Stimulated activated CD4-positive, alpha-beta T cell treated with anti-CD3 and anti-CD28 coated beads, Interleukin-2, amount 100 ng/mL, for 24 hours (primary cell): ENCODE measurements around the gene TAF10.

Experiments used
- DNase-seq, 2 donors: peaks; one replicate each; pipeline ENCODE4 v3.0.0-alpha.2; 2020

TAF10 gene

GRCh38 chr11:6607190-6607795, 4.7 kb downstream of the TAF10 start:
- DNase-seq, result peak in 1 of 2 donors; percentile 14

GRCh38 chr11:6606471-6607189, 5.4 kb downstream of the TAF10 start:
- DNase-seq, result peak; percentile 52 to 69

- DNase-seq, result no peak
These were observed 7.2 kb downstream of the TAF10 start for GRCh38 chr11:6604790-6605189.

GRCh38 chr11:6604081-6604626, 7.9 kb downstream of the TAF10 start:
- peak; percentile 46 to 57 for DNase-seq

- DNase-seq, result peak; percentile 87 to 89
These were observed 8.5 kb downstream of the TAF10 start, which contains the start of the genes ILK and RRP8 for GRCh38 chr11:6603287-6604080. Gene ILK (plus strand): TSS chr11:6603774. CDS start chr11:6604272, 498 bp downstream. Gene RRP8 (minus strand): TSS chr11:6603616. CDS start chr11:6603502, 114 bp downstream.

GRCh38 chr11:6602096-6602940, 9.7 kb downstream of the TAF10 start:
- no peak for DNase-seq

GRCh38 chr11:6601041-6601461, 11.0 kb downstream of the TAF10 start:
- no peak for DNase-seq

GRCh38 chr11:6599881-6600390, 12.1 kb downstream of the TAF10 start:
- DNase-seq, result no peak

- DNase-seq, result no peak
These were observed 12.6 kb downstream of the TAF10 start for GRCh38 chr11:6599449-6599848.

GRCh38 chr11:6598555-6598954, 13.5 kb downstream of the TAF10 start:
- DNase-seq, result no peak

GRCh38 chr11:6596239-6596877, 15.7 kb downstream of the TAF10 start:
- DNase-seq, result no peak

- no peak for DNase-seq
These were observed 17.8 kb downstream of the TAF10 start for GRCh38 chr11:6594142-6594768.

- DNase-seq, result no peak
These were observed 24.0 kb downstream of the TAF10 start for GRCh38 chr11:6588018-6588417.

- no peak for DNase-seq
These were observed 24.6 kb downstream of the TAF10 start for GRCh38 chr11:6587360-6587953.

GRCh38 chr11:6586434-6587359, 25.3 kb downstream of the TAF10 start:
- no peak for DNase-seq

GRCh38 chr11:6584528-6584927, 27.5 kb downstream of the TAF10 start:
- DNase-seq, result no peak

GRCh38 chr11:6583584-6583983, 28.4 kb downstream of the TAF10 start:
- no peak for DNase-seq

- DNase-seq, result no peak
These were observed 32.3 kb downstream of the TAF10 start for GRCh38 chr11:6579681-6580080.

GRCh38 chr11:6578134-6578533, 33.9 kb downstream of the TAF10 start:
- no peak for DNase-seq
